IPS DF 6.9 (cell line): ENCODE results near the gene GLYATL2.

Experiments
- DNase-seq: peaks from one replicate; pipeline ENCODE4 v3.0.0-alpha.2; 2013; ENCODE audit warnings: low read depth, low spot score
- H3K27ac ChIP-seq: one replicate; pipeline ENCODE4 v1.5.1; 2013; ENCODE audit warnings: low read length, control low read depth
- H3K27me3 ChIP-seq: 2 replicates; pipeline ENCODE4 v1.6.1; 2013; ENCODE audit warnings: mild to moderate bottlenecking, low read length; ENCODE audit not compliant: control insufficient read depth, insufficient read depth
- H3K36me3 ChIP-seq: 2 replicates; pipeline ENCODE4 v1.6.1; 2013; ENCODE audit warnings: low read length; ENCODE audit not compliant: control insufficient read depth, insufficient read depth
- H3K4me1 ChIP-seq: 2 replicates; pipeline ENCODE4 v1.6.1; 2013; ENCODE audit warnings: low read length; ENCODE audit not compliant: control insufficient read depth, insufficient read depth
- H3K4me3 ChIP-seq: 2 replicates; pipeline ENCODE4 v1.5.1; 2013; ENCODE audit warnings: mild to moderate bottlenecking, low read length
- H3K9me3 ChIP-seq: 2 replicates; pipeline ENCODE4 v1.6.1; 2013; ENCODE audit warnings: low read length, inconsistent platforms; ENCODE audit not compliant: control insufficient read depth, insufficient read depth
- WGBS: extraction: QIAGEN DNeasy Blood & Tissue Kit; methylation state at CpG from one replicate; pipeline ENCODE4 v1.1.7; 2013; ENCODE audit warnings: mixed read lengths, missing lambda C conversion rate; ENCODE audit not compliant: insufficient read length, insufficient coverage; 5-methylcytosine and 5-hydroxymethylcytosine counted together

Gene GLYATL2, protein sequence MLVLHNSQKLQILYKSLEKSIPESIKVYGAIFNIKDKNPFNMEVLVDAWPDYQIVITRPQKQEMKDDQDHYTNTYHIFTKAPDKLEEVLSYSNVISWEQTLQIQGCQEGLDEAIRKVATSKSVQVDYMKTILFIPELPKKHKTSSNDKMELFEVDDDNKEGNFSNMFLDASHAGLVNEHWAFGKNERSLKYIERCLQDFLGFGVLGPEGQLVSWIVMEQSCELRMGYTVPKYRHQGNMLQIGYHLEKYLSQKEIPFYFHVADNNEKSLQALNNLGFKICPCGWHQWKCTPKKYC

GRCh38 chr11:58844361-58845005 is at the start of gene GLYATL2:
Gene GLYATL2, minus strand, starts transcription at chr11:58844704. Its CDS starts 5,092 bp downstream, at chr11:58839612.
- Histone ChIP-seq H3K36me3 (no peaks in the 10 kb centered on the region), H3K4me1 (no peaks in the 10 kb centered on the region), H3K27me3 (no peaks in the 10 kb centered on the region), H3K4me3 (no peak within 1 kb of the TSS), H3K27ac (no peak within 1 kb of the TSS), H3K9me3 (no peaks in the 10 kb centered on the region)
- no peak for DNase-seq
- WGBS, result no CpG with 5 or more reads among the region's 3 CpGs

DNA sequence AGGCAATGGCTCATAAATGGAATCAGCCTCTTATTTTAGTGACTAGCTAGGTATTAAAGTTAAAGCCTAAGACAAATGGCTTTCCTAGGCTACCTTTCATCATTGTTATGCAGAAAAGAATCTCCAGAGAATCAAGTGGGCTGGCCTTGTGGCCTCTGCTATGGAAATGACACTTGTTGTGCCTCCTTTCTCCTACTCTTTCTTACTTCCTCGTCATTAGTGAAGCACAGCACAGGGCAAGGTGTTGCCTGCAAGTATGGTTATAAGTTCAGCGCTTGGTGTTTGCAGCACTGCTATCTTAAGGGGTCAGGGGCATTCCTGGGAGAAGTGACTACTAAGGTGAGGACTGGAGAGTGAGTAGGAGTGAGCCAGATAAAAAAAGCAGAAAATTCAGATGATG is 49.4 kb upstream of the GLYATL2 start:
- DNase-seq, result no peak
- WGBS, result no CpG with 5 or more reads among the region's 2 CpGs
- H3K27ac ChIP-seq, result no peak overlapping the region
- no peaks in the 10 kb centered on the region; the same call in 1 of the 2 replicates for H3K27me3 ChIP-seq
- no peaks in the 10 kb centered on the region for H3K9me3 ChIP-seq
- H3K4me1 ChIP-seq, result no peaks in the 10 kb centered on the region
- H3K4me3 ChIP-seq, result no peak overlapping the region
- no peaks in the 10 kb centered on the region for H3K36me3 ChIP-seq

- Histone ChIP-seq H3K27ac (no peak overlapping the region), H3K4me1 (no peaks in the 10 kb centered on the region), H3K27me3 (no peaks in the 10 kb centered on the region), H3K36me3 (no peaks in the 10 kb centered on the region), H3K4me3 (no peak overlapping the region), H3K9me3 (no peaks in the 10 kb centered on the region)
- DNase-seq, result no peak
Measured at GRCh38 chr11:58888579-58888978, 44.1 kb upstream of the GLYATL2 start.

GRCh38 chr11:58887452-58887851 is 42.9 kb upstream of the GLYATL2 start:
- Histone ChIP-seq H3K4me1 (no peaks in the 10 kb centered on the region), H3K27me3 (no peaks in the 10 kb centered on the region), H3K9me3 (no peaks in the 10 kb centered on the region), H3K27ac (no peak overlapping the region), H3K36me3 (no peaks in the 10 kb centered on the region), H3K4me3 (no peak overlapping the region)
- no peak for DNase-seq
- no CpG with 5 or more reads among the region's 1 CpG for WGBS

- no CpG with 5 or more reads among the region's 1 CpG for WGBS
- H3K4me1 ChIP-seq, result no peaks in the 10 kb centered on the region
- H3K9me3 ChIP-seq, result no peaks in the 10 kb centered on the region
- no peaks in the 10 kb centered on the region for H3K27me3 ChIP-seq
- H3K36me3 ChIP-seq, result no peaks in the 10 kb centered on the region
- DNase-seq, result no peak
- no peak overlapping the region for H3K27ac ChIP-seq
- no peak overlapping the region for H3K4me3 ChIP-seq
Measured at GRCh38 chr11:58880625-58881024, 36.1 kb upstream of the GLYATL2 start.

GRCh38 chr11:58880166-58880565 is 35.7 kb upstream of the GLYATL2 start:
- no peaks in the 10 kb centered on the region for H3K9me3 ChIP-seq
- no peak overlapping the region for H3K4me3 ChIP-seq
- no peaks in the 10 kb centered on the region for H3K27me3 ChIP-seq
- H3K36me3 ChIP-seq, result no peaks in the 10 kb centered on the region
- no peaks in the 10 kb centered on the region for H3K4me1 ChIP-seq
- no peak for DNase-seq
- H3K27ac ChIP-seq, result no peak overlapping the region

- no peak overlapping the region for H3K27ac ChIP-seq
- no CpG with 5 or more reads among the region's 2 CpGs for WGBS
- no peaks in the 10 kb centered on the region for H3K27me3 ChIP-seq
- no peak for DNase-seq
- peaks cover 5% of the 10 kb centered on the region for H3K9me3 ChIP-seq
- H3K4me1 ChIP-seq, result no peaks in the 10 kb centered on the region
- no peak overlapping the region for H3K4me3 ChIP-seq
- H3K36me3 ChIP-seq, result no peaks in the 10 kb centered on the region
Measured at GRCh38 chr11:58867556-58867955, 23.1 kb upstream of the GLYATL2 start.

DNA sequence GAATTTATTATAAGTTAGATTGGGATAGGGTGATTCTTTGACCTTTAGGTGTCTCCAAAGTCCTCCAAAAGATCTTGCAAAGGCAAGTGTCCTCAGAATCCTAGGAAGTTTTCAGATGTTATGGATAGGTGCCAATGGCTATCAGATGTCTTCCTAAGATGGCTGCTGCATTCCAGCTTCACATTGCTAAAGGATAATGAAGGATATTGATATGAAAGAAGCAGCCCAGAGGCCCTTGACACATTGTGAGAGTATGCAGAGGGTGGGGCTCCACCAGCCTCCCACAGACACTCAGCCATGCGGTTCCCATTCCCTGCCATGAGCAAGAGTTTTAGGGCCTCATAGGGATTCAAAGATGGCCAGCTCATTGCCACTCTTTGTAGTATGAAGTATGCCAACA is 22.3 kb upstream of the GLYATL2 start:
- H3K27me3 ChIP-seq, result no peaks in the 10 kb centered on the region
- H3K4me1 ChIP-seq, result no peaks in the 10 kb centered on the region
- peaks cover 5% of the 10 kb centered on the region for H3K9me3 ChIP-seq
- no peak overlapping the region for H3K27ac ChIP-seq
- no CpG with 5 or more reads among the region's 1 CpG for WGBS
- no peaks in the 10 kb centered on the region for H3K36me3 ChIP-seq
- no peak overlapping the region for H3K4me3 ChIP-seq
- DNase-seq, result no peak

GRCh38 chr11:58864335-58864734 is 19.8 kb upstream of the GLYATL2 start:
- Histone ChIP-seq H3K4me1 (no peaks in the 10 kb centered on the region), H3K27me3 (no peaks in the 10 kb centered on the region), H3K36me3 (no peaks in the 10 kb centered on the region), H3K9me3 (peaks cover 5% of the 10 kb centered on the region), H3K4me3 (no peak overlapping the region), H3K27ac (no peak overlapping the region)
- no peak for DNase-seq
- WGBS, result no CpG with 5 or more reads among the region's 1 CpG

GRCh38 chr11:58863697-58864096 is 19.2 kb upstream of the GLYATL2 start:
- H3K9me3 ChIP-seq, result peaks cover 5% of the 10 kb centered on the region
- H3K4me3 ChIP-seq, result no peak overlapping the region
- no peak overlapping the region for H3K27ac ChIP-seq
- no peaks in the 10 kb centered on the region for H3K27me3 ChIP-seq
- no peaks in the 10 kb centered on the region for H3K4me1 ChIP-seq
- DNase-seq, result no peak
- no peaks in the 10 kb centered on the region for H3K36me3 ChIP-seq
- WGBS, result no CpG with 5 or more reads among the region's 1 CpG

GRCh38 chr11:58861533-58861932 is 17.0 kb upstream of the GLYATL2 start:
- no peak overlapping the region for H3K4me3 ChIP-seq
- H3K4me1 ChIP-seq, result no peaks in the 10 kb centered on the region
- no CpG with 5 or more reads among the region's 1 CpG for WGBS
- H3K27me3 ChIP-seq, result no peaks in the 10 kb centered on the region
- DNase-seq, result no peak
- no peak overlapping the region for H3K27ac ChIP-seq
- H3K36me3 ChIP-seq, result no peaks in the 10 kb centered on the region
- peaks cover 5% of the 10 kb centered on the region for H3K9me3 ChIP-seq
